NOMO-1 (cell line): ENCODE measurements around the gene DDX25.

Experiments used
- DNase-seq, 2 experiments: peaks; one replicate each; lab custom pipeline; 2025; ENCODE audit not compliant: unreplicated experiment in 2 of 2; lab: John Stamatoyannopoulos, UW

The DDX25 gene

DNA sequence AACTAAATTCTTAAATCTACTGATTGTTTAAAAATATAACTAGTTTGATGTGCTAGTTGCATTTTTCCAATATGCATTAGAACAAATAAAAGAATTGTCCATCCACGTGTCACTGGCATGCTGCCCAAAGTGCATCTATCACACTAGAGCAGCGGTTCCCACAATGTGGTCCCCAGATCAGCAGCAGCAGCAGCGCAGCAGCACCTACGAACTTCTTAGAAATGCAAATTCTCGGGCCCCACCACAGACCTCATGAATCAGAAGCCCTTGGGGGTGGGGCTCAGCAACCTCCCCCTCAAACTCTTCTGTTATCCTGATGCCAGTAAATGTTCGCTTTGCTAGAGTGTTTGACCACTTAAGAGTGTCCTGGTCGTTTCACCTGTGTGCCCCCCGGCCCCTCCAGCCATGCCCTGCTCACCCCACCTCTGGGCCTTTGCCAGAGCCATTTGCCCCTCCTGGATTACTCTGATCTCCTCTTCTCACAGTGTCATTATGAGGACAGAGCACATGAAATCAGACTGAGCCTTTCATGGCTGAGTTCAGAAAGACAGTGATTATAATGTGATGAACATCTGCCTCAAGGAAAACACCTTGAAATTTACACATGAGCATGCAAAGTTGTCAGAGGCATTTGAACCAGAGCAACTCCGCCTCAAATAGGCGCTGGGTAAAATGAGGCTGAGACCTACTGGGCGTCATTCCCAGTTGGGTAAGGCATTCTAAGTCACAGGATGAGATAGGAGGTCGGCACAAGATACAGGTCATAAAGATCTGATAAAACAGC lies 28.9 kb downstream of the DDX25 start:
- no peak for DNase-seq

DNA sequence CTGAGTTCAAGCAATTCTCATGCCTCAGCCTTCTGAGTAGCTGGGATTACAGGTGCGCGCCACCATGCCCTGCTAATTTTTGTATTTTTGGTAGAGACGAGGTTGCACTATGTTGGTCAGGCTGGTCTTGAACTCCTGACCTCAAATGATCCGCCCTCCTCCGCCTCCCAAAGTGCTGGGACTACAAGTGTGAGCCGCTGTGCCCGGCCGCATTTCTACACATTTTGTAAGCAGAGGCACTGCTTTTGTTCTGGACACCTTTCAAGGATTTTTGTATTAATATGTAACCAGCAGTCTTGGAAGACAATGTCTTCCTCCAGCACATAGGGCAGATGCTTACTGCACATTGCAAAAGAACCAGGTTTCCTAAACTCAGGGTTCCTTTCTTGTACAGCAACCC lies 30.2 kb downstream of the DDX25 start:
- DNase-seq = no peak

DNA sequence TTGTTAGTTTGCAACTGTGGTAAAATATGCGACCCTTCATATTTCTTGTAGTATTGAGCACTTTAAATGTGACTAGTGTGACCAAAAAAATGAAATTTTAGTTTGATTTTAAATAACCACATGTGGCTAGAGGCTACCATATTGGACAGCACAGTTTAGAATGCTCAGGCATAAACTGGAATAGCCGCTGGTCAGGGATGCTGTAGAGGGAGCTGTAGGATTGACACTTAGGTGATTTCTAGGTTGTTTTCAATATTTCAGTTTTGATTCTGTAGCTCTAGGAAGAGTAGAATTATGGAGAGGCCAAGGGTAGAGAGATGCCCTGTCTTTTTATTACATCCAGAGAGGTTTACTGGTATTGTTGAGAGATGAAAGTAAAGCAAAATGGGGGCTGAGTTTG lies 30.7 kb downstream of the DDX25 start:
- DNase-seq = no peak

DNA sequence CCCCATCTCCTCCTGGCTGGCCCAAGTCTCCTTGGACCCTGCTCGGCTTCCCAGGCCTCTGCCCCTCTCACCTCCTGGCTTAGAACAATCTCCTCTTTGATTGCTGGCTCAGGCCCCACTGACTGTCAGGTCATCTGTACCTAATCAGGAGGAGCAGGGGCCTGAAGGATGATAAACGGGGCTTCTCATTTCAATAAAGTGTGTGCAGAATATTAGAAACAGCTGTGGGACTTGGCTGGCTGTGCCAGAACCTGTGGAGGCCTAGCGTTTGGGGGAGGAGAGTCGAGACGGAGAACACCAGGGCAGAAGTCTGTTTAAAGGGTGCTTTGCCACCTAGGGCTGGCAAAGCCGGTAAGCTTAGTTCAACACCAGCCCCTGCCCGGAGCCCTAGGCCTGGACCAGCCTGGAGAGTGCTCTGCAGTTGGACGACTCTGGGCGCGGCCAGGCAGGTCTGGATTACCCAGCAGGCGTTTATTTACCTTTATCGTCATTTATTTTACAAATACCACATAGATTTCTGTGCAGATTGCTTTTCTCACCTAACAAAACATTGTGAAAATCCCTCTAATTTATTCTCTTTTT lies 31.4 kb downstream of the DDX25 start:
- DNase-seq = no peak

DNA sequence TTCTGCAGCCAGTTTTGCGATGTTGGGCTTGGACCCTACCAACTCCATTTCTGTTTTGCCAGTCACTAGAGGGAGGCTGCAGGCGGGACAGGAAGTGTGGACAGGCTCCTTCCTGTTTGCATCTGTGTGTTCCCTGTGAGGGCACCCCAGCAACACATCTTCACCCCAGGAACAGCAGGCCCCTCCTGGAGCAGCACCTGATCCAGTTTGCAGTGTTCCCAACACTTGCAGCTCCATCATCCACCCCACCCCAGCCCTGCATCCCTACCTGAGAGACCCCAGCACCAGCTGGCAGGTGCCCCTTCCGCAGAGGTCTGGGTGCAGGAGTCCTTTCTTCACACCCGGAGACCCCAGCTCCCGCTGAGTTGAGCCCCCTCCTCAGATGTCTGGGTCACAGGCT lies 34.1 kb downstream of the DDX25 start:
- no peak for DNase-seq

DNA sequence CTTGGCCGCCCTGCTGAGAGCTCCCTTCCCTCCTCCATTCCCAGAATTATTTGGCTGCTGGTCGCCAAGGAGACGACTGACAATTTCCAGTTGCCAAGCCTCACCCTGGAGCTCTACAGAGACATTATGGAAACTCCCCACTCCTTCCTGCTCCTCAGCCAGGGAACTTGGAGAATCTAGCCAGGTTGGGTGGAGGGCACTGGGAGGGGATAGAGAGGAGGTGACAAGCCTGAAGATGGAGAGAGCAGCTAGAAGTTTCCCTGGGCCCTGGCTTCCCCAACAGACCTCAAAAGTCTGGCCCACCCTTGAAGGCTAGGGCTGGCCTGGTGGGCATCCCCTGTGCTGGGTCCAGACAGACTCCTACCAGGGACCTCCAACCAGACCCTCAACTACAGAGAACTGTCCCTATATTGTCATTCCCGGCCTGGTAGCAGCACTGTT lies 34.8 kb downstream of the DDX25 start:
- no peak for DNase-seq

DNA sequence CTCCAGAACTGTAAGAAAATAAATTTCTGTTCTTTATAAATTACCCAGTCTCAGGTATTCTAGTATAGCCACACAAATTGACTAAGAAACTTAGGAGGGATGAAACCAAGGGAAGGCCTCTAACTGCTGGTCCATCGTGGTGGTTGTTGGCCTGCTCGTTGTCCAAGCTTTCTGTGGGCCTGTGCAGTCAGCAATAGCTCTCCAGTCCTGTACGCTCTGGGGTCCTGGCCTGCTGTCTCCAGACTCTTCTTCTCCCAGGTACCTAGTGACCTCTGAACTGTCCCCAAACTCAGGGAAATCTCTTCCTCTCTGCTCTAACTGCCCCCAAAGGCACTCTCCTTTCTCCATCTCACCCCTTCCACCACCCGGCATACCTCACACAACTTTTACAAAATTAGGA lies 35.8 kb downstream of the DDX25 start:
- DNase-seq = no peak

DNA sequence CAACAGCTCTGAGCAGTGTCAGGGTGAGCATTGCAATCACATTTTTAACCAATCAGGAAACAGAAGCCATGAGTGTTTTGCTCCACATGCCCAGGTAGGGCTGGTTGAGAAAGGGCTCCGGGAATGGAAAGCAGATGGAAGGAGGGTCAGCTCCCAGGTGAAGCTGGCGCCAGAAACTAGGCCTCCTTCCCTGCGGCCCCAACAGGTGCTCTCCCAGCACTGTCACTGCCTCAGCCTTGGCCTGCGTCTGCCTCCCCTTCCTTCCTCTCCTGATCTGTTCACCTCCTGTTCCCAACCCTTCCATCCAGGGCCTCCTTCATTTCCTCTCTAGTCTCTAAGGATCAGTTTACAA lies 36.9 kb downstream of the DDX25 start:
- DNase-seq = no peak

DNA sequence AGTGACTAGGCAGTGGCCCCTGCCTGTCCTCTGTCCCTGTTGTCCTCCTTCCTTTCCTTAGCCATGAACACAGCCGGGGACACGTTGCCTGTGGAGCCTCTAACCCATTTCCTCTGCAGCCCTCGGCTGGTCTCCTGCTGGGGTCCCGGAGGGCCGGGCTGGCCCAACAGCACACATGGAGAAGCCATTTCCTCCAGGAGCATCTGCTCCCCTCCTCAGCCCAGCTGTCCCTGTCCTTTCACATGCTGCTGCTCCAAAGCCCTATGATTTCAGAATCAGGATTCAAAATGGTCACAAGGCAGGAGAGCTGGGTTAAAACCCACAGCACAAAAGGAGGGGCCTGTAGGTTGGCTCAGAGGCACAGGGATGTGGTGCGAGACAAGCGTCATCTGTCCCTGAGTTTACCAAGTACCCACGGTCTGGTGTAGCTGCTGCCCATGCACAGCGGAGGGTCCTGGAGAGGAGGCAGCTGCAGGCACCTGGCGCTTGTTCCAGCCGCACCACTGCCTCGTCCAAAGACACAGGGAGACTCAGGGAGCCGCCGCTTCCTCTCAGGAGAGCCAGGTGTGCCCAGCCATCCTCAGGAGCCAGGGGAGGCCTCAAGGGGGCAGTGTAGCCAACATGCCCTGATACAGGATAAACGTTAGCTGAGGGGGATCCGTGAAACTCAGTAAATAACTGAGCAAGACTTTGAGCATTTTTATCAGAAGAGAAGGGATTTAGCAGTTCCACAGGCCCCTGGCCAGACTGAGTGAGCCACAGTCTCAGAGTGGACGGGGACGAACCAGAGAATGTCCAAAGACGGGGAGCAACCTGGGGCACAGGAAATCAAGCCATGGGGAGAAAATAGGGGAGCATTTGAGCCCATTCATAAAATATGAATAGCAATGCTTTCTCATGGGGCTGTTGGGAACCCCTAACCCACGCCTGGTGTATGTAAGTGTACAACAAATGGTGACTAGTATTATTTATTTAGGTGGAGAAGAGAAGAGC lies 37.6 kb downstream of the DDX25 start:
- peak in 1 of 2 experiments; percentile 9 for DNase-seq

DNA sequence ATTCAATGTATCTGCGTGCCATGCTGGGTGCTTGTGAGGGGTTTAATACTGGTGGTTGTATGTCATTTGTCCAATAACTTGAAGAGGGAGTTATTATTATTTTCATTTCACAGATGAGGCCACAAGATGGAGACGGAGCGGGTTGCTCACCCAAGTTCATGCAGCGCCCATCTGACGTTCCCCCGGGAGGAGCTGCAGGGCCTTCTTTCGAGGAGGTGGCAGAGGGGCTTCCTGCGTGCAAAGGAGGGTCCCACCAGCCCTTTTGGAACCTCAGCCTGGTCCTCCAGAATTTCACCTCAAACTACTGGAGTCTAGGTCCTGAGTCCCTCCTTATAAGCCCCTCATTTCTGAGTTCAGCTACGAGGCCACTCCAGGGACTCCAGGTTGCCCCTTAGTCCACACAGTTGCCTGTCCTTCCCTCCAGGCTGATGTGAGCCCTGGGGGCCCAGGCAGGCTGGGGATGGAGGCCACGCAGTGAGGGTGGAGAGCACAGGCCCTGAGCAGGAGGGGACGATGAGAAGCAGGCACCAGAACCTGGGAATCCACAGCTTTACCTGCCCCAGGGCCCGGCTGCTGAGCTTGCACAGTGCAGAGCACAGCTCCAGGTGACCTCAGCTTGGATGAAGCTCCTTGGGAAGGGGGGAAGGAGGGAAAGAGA lies 38.6 kb downstream of the DDX25 start:
- DNase-seq = no peak

DNA sequence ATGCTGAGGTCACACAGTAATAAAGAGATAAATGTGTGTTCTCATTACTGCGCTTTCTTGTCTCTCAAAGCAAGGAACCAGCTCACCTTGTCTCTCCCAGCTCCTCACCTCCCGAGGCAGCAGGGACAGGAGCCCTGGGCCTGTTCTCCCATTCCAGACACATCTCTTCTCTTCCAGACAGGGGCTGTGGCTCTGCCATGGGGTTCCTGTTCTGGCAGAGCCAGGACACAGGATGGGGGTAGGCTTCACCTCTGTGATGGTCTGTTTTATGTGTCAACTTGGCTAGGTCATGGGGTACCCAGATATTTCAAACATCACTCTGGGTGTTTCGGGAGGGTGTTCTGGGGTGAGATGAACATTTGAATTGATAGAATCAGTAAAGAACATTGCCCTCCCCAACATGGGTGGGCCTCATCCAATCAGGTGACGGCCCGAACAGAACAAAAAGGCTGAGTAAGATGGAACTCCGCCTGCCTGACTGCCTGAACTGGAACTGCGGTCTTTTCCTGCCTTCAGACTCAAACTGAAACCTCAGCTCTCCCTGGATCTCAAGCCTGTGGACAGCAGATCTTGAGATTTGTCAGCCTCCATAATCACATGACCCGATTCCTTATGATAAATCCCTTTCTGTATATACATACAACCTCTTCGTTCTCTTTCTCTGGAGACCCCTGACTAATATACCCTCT lies 39.5 kb downstream of the DDX25 start:
- no peak for DNase-seq

DNA sequence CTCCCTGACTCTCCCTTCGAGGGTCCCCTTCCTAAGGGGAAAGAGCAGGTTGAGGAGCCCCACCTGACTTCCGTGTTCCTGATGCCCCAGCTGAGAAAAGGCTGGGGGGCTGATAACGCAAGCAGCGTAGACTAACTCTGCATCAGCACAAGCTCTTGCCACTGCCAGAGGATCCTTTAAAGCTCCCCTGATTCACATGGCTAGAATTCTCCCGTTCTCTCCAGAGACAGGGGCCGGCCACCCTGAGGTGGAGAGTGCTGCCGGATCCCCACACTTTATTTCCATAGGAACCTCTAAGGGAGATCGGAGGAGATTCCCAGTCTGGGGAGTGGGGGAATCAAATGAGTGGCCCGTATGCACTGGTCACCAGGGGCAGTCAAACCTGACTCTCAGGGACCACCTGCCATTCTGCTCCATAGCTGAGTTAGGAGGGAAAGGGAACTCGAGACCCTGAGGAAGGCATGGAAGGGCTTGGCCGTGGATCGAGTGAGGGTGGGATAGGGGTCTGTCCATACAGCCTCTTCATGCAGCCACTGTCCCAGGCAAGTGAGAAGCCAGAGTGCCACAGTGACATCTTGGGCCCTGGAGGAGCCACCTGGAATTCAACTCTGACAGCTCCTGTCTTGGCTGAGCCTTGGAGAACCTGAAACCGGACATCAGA lies 40.2 kb downstream of the DDX25 start:
- no peak for DNase-seq

DNA sequence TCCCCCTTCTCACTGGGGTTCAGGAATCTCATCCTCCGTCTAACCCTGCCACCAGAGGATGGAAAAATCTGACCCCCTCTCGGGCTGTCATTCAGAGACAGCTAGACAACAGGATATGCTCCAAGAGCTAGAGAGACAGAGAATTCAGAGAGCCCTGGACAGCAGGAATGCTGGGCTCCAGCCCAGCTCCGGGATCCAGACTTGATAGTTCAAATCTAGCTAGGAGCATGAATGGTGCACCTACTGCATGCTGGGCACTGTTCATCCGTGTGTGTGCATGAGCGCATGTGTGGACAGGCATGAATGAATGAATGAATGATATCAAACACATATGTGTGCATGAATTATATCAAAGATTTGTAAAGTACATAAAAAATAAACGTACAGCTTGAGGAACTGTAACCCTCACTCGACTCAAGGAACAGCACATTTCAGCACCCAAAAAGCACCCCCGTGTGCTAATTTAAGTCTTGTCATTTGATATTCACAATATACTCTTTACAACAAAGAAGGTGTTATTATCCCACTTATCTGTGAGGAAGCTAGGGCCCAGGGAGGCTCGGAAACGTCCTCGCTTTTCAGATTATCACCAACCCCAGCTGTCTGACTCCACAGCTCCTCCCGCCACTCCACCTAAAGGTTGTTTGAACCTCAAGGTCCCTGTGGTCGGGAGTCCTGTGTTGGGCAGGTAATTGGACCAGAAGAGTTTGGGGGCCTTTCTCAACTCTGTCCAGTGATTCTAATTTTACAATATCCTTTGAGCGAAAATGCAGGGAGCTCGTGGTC lies 40.9 kb downstream of the DDX25 start:
- no peak for DNase-seq

DNA sequence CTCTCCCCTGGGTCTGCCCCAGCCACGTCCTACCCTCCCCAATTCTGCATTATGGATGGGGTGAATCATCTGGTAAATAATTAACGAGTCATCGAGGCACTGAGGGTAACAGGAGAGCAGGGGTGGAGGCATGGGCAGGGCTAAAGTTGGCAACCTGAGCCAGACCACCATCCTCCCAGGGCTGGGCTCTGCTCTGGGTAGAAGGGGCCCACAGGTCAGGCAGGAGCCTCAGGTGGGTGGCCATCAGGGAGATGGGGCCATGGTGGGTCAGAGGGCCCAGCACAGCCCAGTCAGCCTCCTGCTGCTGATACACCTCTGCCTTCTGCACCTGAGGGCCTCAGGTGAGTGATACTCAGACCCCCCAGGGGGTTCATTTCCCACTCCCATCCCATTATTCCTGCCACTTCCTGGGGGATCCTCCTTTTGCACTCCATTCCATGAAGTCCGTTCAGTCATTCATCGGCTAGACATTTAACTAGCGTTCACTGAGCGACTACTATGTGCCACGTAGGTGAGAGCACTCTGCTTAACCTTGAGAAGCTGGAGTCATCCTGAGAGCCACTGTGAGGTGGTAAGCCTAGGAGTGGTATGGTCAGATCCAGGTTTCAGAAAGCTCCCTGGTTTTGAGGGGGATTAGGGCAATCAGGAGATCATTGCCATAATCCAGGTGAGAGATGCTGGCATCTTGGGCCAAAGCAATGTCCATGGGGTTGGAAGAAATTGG lies 41.7 kb downstream of the DDX25 start, which contains the start of gene VSIG10L2:
Gene VSIG10L2, plus strand, starts transcription at position 248 of the 724 bp plus-strand sequence. Its CDS starts 12 bp downstream, at position 260.
- DNase-seq = no peak

DNA sequence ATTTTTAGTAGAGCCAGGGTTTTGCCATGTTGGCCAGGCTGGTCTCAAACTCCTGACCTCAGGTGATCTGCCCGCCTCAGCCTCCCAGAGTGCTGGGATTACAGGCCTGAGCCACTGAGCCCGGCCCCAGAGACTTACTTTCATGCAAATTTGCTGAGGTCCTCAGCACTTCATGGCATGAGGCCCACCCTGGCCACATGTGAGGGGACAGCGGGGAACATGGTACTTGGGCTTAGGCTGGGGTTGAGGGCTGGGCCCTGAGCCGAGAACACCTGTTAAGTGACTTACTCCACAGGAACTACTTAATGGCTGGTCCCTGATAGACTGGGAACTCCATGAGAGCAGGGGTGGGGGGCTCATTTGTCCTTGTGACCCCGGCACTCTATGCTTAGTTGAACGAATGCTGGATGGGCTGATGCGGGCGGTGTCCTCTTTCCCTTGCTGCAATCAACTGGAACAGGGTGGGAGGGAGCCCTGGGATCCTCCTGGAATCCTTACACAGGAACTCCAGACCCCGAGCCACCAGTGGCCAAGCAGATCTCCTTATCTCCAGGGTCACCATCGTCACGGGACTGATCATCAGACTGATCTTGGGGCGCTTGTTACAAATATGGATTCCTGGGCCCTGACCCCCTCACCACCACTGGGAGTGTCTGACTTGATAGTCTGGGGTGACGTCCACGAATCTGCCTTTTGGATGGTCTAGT lies 42.6 kb downstream of the DDX25 start:
- no peak for DNase-seq

DNA sequence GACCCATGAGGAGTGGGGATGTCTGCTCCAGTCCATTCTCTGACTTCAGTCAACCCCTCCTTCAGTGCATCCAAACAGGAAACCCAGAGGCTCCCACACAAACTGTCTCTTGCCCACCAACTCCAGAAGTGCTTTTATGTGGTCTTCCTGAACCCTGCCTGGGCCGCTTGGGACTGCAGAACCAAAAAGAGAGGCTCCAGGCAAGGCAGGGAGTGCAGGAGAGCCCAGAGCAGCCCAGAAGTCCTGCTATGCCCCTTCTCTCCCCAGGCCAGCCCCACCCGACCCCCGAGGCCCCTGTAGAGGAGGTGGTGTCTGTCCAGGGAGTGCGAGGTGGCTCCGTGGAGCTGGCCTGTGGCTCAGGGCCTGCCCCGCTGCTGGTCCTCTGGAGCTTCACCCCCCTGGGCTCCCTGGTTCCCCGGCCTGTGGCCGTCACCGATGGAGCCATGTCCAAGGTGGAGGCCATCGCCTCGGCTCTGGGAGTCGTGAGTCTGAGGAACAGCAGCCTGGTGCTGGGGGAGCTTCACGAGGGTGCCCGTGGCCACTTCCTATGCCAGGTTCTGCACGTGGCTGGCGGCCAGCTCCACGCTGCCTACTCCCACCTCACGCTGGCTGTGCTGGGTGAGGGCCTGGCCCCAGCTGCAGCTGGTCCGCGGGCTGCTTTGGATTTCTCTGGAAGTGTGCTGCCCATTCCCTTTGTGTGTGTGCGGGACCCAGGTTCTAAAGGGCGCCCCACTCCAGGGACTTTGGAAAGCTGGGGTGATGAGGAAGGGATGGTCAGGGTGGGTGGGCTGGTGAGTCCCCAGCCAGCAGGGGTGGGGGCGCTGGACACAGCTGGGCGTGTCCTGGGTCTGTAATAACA lies 43.3 kb downstream of the DDX25 start:
- no peak for DNase-seq
